ENCODE results near the gene ROBO1. TPM values are rescaled to one million over a fixed set of nuclear protein-coding genes. Genes with fewer than 3 reads are reported as not detected.

ROBO1 gene
- total and polyA plus RNA-seq, 2 of the 13 experiments (the other 11 are each of a cell fraction or from before 2014, with no cell fraction given): 52.2 to 71.0 TPM

DNA sequence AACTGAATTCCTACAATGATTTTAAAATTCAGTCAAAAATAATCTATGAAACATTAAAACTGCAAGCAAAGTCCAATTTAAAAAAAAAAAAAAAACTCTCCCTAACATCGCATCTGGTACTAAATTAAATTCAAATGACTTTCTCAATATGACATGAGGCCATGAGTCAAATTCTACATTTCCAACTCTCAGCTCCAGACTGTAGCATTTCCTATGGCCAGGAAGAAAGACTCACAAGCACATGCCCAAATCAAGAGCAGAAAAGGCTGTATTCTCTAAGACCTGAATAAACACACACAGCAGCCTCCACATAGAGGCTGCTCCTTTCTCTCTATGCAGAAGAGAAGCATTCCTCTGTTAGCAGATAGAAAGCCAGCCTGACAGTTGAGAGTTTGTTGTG lies 729.2 kb downstream of the ROBO1 start:
- ChIA-PET CTCF (ENCODE audit: low intra/inter-chr PET ratio, low total read pairs) (no interaction called here), POLR2A (no interaction called here)
- DNase-seq (ENCODE audit: low spot score): no peak
- Histone ChIP-seq H2AFZ (ENCODE audit: low read length) (no peak overlapping the region), H3K4me2 (ENCODE audit: low read depth, low read length) (no peak overlapping the region), H3K9me3 (ENCODE audit: low read length) (no peaks in the 10 kb centered on the region), H3K4me1 (ENCODE audit: insufficient read depth, low read length) (no peaks in the 10 kb centered on the region), H3K27me3 (ENCODE audit: control insufficient read depth in 1 of 2, insufficient read depth in 2 of 2, low read length in 2 of 2) (no peaks in the 10 kb centered on the region), H3K27ac (ENCODE audit: extremely low read length, insufficient read depth, low read length) (no peak overlapping the region), H3K36me3 (replicated peaks in 1 of 2; ENCODE audit: control insufficient read depth in 1 of 2, insufficient read depth in 2 of 2, low read length in 2 of 2) (no peaks in the 10 kb centered on the region), H3K9ac (ENCODE audit: insufficient read depth, low read depth, low read length) (no peak overlapping the region), H3K4me3 (replicated peaks in 1 of 3; ENCODE audit: insufficient read depth in 1 of 3, low read depth in 2 of 3, low read length in 3 of 3) (no peak overlapping the region), H4K20me1 (ENCODE audit: insufficient read depth, low read length) (no peaks in the 10 kb centered on the region), H3K79me2 (ENCODE audit: insufficient read depth, low read length) (no peaks in the 10 kb centered on the region)
- ATAC-seq: no peak
- BruUV-seq (replicated peaks): no TSS peak
- in situ Hi-C loops (cut with HindIII; ENCODE audit: extremely low pct_ligation_motif_present, low pct_unique_long_range_greater_than_20kb): no loop called here
- WGBS (ENCODE audit: low lambda C conversion rate): 93% methylated on average over 1 of the region's 1 CpG
- TF ChIP-seq TGIF2 (CRISPR knock-in tag; IDR thresholded peaks at IDR 0.05): no peak
- TF ChIP-seq, protein P1, sequence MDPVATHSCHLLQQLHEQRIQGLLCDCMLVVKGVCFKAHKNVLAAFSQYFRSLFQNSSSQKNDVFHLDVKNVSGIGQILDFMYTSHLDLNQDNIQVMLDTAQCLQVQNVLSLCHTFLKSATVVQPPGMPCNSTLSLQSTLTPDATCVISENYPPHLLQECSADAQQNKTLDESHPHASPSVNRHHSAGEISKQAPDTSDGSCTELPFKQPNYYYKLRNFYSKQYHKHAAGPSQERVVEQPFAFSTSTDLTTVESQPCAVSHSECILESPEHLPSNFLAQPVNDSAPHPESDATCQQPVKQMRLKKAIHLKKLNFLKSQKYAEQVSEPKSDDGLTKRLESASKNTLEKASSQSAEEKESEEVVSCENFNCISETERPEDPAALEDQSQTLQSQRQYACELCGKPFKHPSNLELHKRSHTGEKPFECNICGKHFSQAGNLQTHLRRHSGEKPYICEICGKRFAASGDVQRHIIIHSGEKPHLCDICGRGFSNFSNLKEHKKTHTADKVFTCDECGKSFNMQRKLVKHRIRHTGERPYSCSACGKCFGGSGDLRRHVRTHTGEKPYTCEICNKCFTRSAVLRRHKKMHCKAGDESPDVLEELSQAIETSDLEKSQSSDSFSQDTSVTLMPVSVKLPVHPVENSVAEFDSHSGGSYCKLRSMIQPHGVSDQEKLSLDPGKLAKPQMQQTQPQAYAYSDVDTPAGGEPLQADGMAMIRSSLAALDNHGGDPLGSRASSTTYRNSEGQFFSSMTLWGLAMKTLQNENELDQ (CRISPR knock-in tag; IDR thresholded peaks at IDR 0.05; ENCODE audit: borderline replicate concordance): no peak
- TF ChIP-seq SP140L (CRISPR knock-in tag; IDR thresholded peaks at IDR 0.05; ENCODE audit: borderline replicate concordance): no peak
- TF ChIP-seq, protein P2, sequence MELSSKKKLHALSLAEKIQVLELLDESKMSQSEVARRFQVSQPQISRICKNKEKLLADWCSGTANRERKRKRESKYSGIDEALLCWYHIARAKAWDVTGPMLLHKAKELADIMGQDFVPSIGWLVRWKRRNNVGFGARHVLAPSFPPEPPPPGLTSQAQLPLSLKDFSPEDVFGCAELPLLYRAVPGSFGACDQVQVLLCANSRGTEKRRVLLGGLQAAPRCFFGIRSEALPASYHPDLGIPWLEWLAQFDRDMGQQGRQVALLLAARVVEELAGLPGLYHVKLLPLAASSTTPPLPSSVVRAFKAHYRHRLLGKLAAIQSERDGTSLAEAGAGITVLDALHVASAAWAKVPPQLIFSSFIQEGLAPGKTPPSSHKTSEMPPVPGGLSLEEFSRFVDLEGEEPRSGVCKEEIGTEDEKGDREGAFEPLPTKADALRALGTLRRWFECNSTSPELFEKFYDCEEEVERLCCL (CRISPR knock-in tag; IDR thresholded peaks at IDR 0.05; ENCODE audit: borderline replicate concordance): no peak
- TF ChIP-seq NFRKB (IDR thresholded peaks at IDR 0.05): no peak
- TF ChIP-seq NONO (IDR thresholded peaks at IDR 0.05): no peak
- TF ChIP-seq NONO (CRISPR knock-in tag; conservative IDR thresholded peaks at IDR 0.05): no peak
- no peak for FAIRE-seq
- intact Hi-C loops (cut with micrococcal nuclease; ENCODE audit: unreplicated experiment): loop anchor here (10.0 kb wide), 1 partner anchor 1714 kb away; no protein-coding TSS in a partner anchor
